ACC112 (cell line): ENCODE results near the gene CD300LG.

Experiments
- H2AFZ ChIP-seq: fragments of 200-600 bp; sonication (generic); one replicate; pipeline ENCODE4 v1.6.0; 2017; ENCODE audit warnings: antibody characterized with exemption, low read length; ENCODE audit not compliant: unreplicated experiment
- H3K27ac ChIP-seq: fragments of 200-600 bp; sonication (generic); 2 replicates; pipeline ENCODE4 v1.5.1; 2014; ENCODE audit warnings: low read depth, mild to moderate bottlenecking, antibody characterized with exemption, low read length, moderate library complexity
- H3K27me3 ChIP-seq: fragments of 200-600 bp; sonication (generic); 2 replicates; pipeline ENCODE4 v1.6.1; 2014; ENCODE audit warnings: mild to moderate bottlenecking, antibody characterized with exemption, low read length, moderate library complexity, mixed read lengths; ENCODE audit not compliant: insufficient read depth
- H3K36me3 ChIP-seq: fragments of 200-600 bp; sonication (generic); 2 replicates; pipeline ENCODE4 v1.6.1; 2016; ENCODE audit warnings: mild to moderate bottlenecking, antibody characterized with exemption, low read length, moderate library complexity, mixed read lengths; ENCODE audit not compliant: insufficient read depth
- H3K4me1 ChIP-seq: fragments of 200-600 bp; sonication (generic); one replicate; pipeline ENCODE4 v1.6.1; 2016; ENCODE audit warnings: low read length, mixed read lengths; ENCODE audit not compliant: insufficient read depth, unreplicated experiment, control insufficient read depth
- H3K4me3 ChIP-seq: fragments of 200-600 bp; sonication (generic); 2 replicates; pipeline ENCODE4 v1.5.1; 2014; ENCODE audit warnings: mild to moderate bottlenecking, low read depth, low read length
- H3K79me2 ChIP-seq: fragments of 200-600 bp; sonication (generic); one replicate; pipeline ENCODE4 v1.6.0; 2016; ENCODE audit warnings: low read length; ENCODE audit not compliant: control insufficient read depth, unreplicated experiment, insufficient read depth

Gene CD300LG

GRCh38 chr17:43853546-43853945, 6.6 kb downstream of the CD300LG start:
- Histone ChIP-seq H3K36me3 (no peaks in the 10 kb centered on the region), H3K4me3 (no peak overlapping the region), H3K79me2 (no peaks in the 10 kb centered on the region), H3K27ac (no peak overlapping the region), H3K27me3 (peaks cover 29% of the 10 kb centered on the region), H2AFZ (no peak overlapping the region), H3K4me1 (no peaks in the 10 kb centered on the region)

- Histone ChIP-seq H3K27ac (no peak overlapping the region), H3K36me3 (no peaks in the 10 kb centered on the region), H3K79me2 (no peaks in the 10 kb centered on the region), H3K4me3 (no peak overlapping the region), H3K4me1 (no peaks in the 10 kb centered on the region), H3K27me3 (peaks cover 34% of the 10 kb centered on the region), H2AFZ (no peak overlapping the region)
These were observed 7.5 kb downstream of the CD300LG start for GRCh38 chr17:43854498-43854897.

- Histone ChIP-seq H3K27ac (no peak overlapping the region), H3K79me2 (no peaks in the 10 kb centered on the region), H3K36me3 (no peaks in the 10 kb centered on the region), H3K4me3 (no peak overlapping the region), H2AFZ (no peak overlapping the region), H3K4me1 (no peaks in the 10 kb centered on the region), H3K27me3 (peaks cover 34% of the 10 kb centered on the region)
These were observed 8.1 kb downstream of the CD300LG start for GRCh38 chr17:43855061-43855460.

- Histone ChIP-seq H3K4me3 (no peak overlapping the region), H3K27ac (no peak overlapping the region), H3K27me3 (peaks cover 34% of the 10 kb centered on the region)
These were observed 9.2 kb downstream of the CD300LG start for GRCh38 chr17:43856141-43856540.

GRCh38 chr17:43857141-43857540, 10.2 kb downstream of the CD300LG start:
- Histone ChIP-seq H3K27ac (no peak overlapping the region), H3K36me3 (no peaks in the 10 kb centered on the region), H3K4me3 (no peak overlapping the region), H3K27me3 (peaks cover 34% of the 10 kb centered on the region), H3K79me2 (no peaks in the 10 kb centered on the region), H3K4me1 (no peaks in the 10 kb centered on the region), H2AFZ (no peak overlapping the region)

More at GRCh38 chr17:43856141-43856540, 9.2 kb downstream of the CD300LG start:
- H3K36me3 ChIP-seq, result no peaks in the 10 kb centered on the region
- no peak overlapping the region for H2AFZ ChIP-seq
- H3K4me1 ChIP-seq, result no peaks in the 10 kb centered on the region
- H3K79me2 ChIP-seq, result no peaks in the 10 kb centered on the region

- Histone ChIP-seq H3K27ac (no peak overlapping the region), H3K27me3 (peaks cover 34% of the 10 kb centered on the region), H2AFZ (no peak overlapping the region), H3K79me2 (no peaks in the 10 kb centered on the region), H3K4me1 (no peaks in the 10 kb centered on the region), H3K4me3 (no peak overlapping the region), H3K36me3 (no peaks in the 10 kb centered on the region)
These were observed 11.1 kb downstream of the CD300LG start for GRCh38 chr17:43857957-43858600.

- no peaks in the 10 kb centered on the region for H3K36me3 ChIP-seq
- H3K27ac ChIP-seq, result no peak overlapping the region
- H2AFZ ChIP-seq, result no peak overlapping the region
- H3K4me1 ChIP-seq, result no peaks in the 10 kb centered on the region
- H3K79me2 ChIP-seq, result no peaks in the 10 kb centered on the region
- H3K4me3 ChIP-seq, result no peak overlapping the region
- peaks cover 42% of the 10 kb centered on the region for H3K27me3 ChIP-seq
These were observed 13.2 kb downstream of the CD300LG start for GRCh38 chr17:43860077-43860725.

GRCh38 chr17:43860927-43861622, 14.1 kb downstream of the CD300LG start:
- Histone ChIP-seq H3K4me3 (no peak overlapping the region), H3K4me1 (no peaks in the 10 kb centered on the region), H3K79me2 (no peaks in the 10 kb centered on the region), H2AFZ (no peak overlapping the region), H3K36me3 (no peaks in the 10 kb centered on the region), H3K27me3 (peaks cover 45% of the 10 kb centered on the region), H3K27ac (no peak overlapping the region)

GRCh38 chr17:43861960-43862359, 15.0 kb downstream of the CD300LG start:
- no peaks in the 10 kb centered on the region for H3K4me1 ChIP-seq
- H2AFZ ChIP-seq, result no peak overlapping the region
- H3K27me3 ChIP-seq, result peaks cover 41% of the 10 kb centered on the region
- no peaks in the 10 kb centered on the region for H3K36me3 ChIP-seq
- no peak overlapping the region for H3K27ac ChIP-seq
- H3K4me3 ChIP-seq, result no peak overlapping the region
- H3K79me2 ChIP-seq, result no peaks in the 10 kb centered on the region

GRCh38 chr17:43864161-43864984, 17.4 kb downstream of the CD300LG start:
- no peak overlapping the region for H3K27ac ChIP-seq
- no peak overlapping the region for H2AFZ ChIP-seq
- peaks cover 38% of the 10 kb centered on the region for H3K27me3 ChIP-seq
- no peaks in the 10 kb centered on the region for H3K79me2 ChIP-seq
- no peak overlapping the region for H3K4me3 ChIP-seq
- no peaks in the 10 kb centered on the region for H3K36me3 ChIP-seq
- no peaks in the 10 kb centered on the region for H3K4me1 ChIP-seq
